AML-193 (cell line): Measurements from ENCODE around the gene F13A1.

Experiments
- DNase-seq, 2 experiments: peaks; one replicate each; lab custom pipeline; 2025; lab: John Stamatoyannopoulos, UW

Gene F13A1

DNA sequence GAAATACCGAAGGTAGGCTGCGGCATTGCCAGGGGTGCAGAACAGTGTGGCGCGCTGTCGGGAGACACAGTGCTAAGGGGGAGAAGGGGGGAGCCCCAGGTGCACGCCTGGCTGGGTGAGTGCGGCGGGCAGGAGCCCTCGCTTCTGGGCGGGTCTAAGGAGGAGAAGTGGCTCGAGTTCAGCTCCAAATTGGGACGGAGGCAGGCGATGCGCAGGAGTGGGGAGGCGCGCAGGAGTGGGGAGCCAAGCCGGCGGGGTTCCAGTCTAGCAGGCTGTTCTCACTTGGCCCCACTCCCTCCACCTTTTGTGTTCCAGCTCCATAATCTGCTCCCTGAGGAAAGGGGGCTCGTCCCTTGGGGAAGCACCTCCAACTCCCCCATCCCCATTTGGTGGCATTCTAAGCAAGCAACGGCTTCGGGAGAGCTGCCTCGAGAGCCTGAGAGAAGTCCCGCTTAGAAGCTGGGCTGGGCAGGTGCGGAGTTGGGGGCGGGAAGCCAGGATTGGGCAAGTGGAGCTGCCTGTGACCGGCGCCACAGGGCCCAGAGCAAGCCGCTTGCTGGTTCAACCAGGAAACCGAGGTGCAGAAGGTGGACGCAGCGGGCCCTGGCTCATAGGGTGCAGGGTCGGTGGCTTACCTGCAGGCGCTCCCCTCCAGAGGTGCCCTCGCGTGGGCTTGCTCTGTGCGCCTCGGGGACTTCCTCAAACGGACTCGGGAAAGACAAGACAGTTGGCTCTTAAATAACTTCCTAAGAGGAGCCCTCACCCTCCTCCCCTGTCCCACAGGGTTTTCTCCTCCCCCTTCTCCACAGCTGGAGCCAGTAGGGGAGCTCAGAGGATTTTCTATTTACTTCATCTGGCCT lies at the start of gene F13A1:
F13A1 (minus strand) TSS at position 711 of the 860 bp plus-strand sequence. CDS start 1,998 bp downstream, outside the sequence.
- peak; percentile 83 to 89 for DNase-seq

DNA sequence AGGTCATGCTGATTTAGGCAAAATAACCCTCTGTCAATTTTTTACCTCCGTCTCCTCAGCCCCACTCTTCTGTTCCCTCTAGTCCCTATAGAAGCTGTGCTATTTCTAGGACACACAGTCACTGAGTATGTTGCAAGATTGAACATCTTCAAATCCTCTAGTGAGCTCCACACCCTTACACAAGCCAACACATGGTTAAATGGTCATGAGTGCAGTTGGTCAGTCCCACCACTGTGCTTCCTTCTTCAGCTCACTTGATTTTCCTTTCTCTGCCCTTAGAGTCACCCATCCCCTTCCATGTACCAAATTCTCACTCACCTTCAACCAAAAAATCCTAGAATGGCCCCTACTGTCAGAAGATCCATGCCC lies 48.2 kb upstream of the F13A1 start:
- peak; percentile 54 to 67 for DNase-seq

DNA sequence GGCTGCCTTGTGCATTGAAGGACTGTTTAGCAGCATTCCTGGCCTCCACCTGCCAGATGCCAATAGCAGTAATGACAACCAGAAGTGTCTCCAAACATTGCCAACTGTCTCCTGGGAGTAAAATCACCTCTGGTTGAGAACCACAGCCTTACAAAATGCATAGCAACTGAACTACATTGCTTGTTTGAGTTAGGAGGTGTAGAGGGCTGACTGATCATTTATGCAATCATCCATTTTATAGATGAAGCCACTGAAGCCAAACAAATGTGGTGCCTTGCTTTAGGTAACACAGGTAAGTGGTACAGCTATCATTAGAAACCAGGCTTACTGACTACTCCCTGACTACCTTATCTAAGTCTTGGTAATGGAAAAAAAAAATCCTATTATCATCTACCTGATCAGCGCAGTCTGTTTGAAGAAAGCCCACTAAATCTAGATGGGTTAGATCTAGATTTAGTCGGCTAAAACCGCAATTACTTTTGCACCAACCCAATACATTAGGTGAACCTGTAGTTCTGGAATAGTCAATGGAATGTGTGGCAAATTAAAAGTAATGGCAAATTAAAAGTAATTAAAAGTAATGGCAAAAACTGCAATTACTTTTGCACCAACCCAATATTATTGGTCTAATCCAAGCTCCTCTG lies 47.7 kb upstream of the F13A1 start:
- DNase-seq: no peak

DNA sequence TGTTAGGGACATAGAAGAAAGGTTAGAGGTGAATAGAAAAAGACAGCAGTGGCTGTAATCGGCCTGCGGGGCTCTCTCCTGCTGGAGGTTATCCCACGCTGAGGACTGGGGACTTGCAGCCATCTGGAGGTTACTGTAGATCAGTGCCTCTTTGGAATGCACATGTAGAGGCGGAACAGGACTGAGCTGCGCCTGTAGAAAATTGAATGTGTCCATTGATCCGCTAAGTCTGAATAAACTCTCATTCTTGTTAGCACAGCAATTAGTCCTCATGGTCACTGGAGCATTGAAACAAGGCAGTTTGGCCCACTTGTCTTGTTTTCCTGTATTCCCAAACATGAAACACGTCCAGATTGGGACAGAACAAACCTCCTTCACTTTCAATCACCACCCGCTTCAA lies 46.3 kb upstream of the F13A1 start:
- DNase-seq: no peak

DNA sequence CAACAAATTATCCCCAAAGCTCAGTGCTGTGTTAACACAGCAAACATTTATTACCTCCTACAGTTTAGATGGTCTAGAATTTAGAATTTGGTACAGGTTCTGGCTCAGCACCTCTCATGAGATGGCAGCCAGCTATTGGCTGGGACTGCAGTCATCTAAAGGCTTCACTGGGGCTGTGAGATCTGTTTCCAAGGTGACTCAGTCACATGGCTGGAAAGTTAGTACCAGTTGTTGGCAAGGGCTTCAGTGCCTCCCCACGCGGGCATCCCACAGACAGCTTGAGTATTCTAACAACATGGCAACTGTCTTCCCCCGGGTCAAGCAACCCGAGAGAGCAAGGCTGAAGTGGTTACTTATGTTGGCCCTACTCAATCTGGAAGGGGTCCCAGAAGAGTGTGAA lies 44.8 kb upstream of the F13A1 start:
- no peak for DNase-seq

DNA sequence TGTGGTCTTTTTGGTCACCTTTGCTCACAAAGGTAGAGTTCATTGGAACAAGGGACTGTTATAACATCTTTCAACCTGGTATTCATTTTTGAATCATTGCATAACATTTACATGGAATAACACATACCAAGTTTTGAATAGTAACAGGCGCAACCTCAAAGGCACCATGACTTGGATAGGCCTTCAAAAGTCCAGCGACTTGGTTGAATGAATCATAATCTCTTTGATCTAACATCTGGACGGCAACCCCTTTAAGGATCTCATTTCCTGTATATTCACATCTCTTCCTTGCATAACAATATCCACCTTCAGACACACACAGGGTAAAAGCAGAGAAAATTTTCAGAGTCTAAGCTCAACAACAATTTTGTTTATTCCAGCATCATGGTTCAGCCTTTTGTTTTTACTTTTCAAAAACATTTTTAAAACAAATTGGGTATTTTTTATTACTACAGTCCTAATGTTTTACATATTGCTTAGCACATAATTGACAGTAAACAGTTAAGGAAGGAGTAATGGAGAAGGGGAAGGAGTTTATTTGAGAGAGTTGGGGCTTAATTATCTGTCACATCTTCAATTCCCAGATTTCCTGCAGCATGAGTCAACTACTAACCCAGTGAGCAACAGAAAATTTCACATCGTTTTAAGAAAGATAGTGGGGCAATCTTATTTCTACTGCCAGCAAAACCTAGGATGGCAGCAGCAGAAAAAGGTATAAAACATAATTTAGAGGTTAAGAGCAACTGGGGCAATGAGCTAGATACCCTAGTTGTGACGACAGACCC lies 41.8 kb upstream of the F13A1 start:
- no peak for DNase-seq

DNA sequence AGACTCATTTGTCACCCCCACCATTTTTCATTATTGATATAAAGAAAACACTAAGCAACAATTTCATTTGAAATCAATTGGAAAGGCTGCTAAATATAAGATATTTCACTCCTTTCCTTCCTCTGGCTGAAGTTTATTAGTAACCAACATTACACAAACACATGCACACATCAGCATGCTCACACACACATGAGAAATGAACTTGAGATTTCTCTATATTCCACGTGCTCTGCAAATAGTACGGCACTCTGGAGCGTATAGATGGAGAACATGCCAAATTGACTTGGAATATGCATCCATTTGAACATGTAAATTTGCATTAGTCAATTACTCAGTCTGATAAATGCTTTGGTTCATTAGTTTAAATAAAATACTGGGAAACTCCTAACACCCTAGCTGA lies 37.1 kb upstream of the F13A1 start:
- DNase-seq: no peak

DNA sequence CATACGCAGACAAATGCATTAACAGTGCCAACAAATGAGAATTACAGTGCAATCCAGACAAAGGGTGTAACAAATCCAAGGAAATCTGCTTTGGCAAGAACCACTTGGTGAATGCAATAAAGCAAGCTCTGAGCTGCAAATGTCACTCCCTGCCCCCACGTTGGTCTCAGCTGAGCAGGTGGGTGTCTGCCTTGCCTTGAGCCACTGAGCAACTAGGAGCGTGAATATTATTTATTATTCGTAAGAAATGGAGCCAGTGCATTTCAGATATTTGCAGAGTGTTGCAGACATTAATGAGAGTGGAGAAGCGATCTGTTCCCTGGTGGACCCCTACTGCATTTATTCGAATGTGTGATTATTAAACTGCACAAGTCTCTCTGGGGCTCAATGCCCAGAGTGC lies 36.6 kb upstream of the F13A1 start:
- no peak for DNase-seq

DNA sequence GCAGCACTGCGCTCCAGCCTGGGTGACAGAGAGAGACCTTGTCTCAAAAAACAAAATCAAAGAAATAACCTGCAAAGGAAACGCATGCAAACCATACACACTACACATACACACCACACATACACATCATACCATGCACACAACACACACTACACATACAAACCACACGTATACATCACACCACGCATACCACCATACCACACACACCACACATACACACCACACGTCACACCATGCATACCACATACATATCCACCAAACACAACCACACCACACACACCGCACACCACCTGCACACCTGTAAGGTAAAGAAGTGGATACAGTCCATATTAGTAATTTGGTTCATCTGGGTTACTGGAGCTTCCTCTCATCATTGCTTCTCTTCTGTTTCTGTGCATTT lies 32.3 kb upstream of the F13A1 start:
- DNase-seq: no peak

DNA sequence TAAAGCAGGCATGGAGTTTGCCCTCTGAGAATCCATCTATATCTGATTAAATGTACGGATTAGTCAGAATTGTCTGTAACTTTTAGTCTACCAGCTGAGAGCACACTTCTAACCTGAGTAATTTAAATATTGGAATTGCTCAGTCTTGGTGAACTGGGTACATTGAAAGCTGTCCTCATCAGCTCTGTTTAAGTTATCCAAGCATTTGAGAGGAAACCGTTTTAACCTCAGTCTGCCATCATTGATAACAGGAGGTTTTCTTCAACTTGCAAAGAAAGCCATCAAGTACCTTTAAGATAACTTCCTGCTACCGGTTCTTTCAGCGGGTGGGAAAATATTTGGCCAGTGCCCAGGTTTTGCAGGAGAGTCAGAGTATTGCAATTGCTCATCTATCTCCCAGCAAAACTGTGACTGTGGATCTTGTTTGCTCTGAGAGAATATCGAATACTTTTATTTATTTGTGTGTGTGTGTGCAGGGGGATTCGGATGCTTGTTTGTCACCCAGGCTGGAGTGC lies 31.1 kb upstream of the F13A1 start:
- DNase-seq: peak; percentile 48 to 62

DNA sequence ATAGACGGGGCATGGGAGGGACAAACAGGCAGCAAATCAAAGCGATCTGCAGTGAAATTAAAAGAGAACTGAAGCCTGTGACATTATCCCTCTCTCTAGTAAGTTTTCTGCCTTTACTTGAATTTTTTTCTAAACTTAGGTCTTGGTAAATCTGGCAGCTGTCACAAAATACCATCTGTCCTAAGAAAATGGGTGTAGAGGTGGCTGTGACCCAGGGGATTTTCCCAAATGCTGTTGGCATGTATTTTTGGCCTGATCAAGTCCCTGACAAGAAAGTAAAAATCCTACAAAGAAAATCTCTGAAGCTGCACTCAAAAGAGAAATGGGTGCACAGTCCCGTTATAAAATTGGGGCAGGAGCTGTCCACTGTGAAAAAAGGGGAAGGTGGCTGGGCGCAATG lies 30.2 kb upstream of the F13A1 start:
- DNase-seq: no peak

DNA sequence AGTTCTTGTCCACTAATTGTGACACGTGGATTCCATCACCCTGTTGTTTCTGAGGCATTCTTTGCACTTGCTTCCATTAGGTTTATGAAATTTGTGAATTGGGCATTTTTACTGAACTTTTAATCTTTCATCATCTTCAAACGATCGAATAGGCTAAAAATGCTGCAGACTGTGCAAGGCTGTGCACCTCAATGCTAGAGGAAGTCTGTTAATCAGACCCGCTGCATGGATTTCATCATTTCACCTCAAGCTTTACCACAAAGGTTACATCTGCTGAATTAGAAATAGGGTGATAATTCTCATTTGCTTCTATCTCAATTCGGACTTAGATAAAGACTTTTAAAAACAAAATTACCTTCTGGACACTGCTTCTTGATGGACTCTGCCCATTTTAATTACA lies 27.8 kb upstream of the F13A1 start:
- peak; percentile 93 to 95 for DNase-seq

DNA sequence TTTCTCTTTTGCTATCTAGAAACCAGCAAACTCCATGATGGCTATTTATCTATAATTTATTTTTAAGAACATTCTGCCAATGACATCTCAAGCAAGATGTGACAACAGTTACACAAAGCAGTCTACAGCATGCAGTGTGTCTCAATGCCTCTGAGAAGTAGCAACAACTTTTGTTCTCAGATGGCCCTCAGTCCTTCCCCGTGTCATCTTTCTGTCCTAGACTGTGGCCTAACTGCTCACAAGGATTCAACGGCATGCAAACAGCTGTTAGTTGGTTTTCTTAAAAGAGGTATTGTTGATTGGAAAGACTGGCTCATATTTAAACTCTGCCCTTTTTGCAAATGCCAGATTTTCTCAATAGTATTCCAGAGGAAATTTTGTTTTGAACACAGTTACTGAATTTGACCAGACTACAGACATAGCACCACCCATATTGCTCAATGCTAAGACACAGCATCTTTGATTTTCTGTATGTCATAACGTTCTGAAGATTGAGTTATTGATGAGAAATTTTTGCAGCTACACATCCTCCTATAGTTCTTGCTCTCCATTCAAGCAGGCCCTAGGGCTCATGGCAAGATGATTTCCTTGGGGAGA lies 26.1 kb upstream of the F13A1 start:
- no peak for DNase-seq

DNA sequence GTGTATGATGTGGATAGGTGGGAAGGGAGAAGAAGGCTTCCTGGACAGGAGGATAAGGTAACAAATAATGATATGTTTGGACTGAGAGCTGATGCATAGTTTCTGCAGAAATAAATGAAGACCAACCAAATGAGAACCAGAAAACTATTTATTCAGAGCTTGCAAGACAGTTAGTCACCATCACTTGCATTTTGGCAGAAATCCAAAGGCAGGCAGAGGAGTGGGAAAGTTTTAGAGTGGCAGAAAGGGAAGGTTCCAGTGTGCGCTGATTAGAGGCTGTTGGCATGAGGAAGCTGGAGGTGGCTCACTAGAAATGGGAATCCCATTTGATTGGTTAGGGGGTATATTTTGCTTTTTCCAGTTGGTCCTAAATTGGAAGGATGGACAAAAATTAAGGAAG lies 13.0 kb upstream of the F13A1 start:
- no peak for DNase-seq

DNA sequence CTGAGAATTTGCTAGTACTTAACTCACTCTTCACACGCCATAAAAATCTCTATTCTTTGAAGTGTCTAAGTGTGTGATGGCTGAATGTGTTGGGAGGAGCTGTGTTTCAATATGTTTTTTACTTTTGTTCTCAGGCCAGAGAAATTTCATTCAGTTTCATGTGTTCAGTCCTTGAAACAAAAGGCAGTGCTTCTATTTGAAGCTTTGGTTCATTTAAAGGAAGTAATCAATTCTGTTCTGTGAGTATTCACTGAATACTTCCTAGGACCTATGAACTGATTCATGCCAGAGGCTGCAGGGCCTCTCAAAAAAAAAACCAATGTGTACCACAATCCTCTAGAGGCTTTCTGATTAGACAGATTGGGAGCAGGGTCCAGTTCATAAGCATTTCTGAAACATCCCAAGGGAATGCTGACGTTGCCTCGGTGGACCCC lies 12.4 kb upstream of the F13A1 start:
- no peak for DNase-seq

DNA sequence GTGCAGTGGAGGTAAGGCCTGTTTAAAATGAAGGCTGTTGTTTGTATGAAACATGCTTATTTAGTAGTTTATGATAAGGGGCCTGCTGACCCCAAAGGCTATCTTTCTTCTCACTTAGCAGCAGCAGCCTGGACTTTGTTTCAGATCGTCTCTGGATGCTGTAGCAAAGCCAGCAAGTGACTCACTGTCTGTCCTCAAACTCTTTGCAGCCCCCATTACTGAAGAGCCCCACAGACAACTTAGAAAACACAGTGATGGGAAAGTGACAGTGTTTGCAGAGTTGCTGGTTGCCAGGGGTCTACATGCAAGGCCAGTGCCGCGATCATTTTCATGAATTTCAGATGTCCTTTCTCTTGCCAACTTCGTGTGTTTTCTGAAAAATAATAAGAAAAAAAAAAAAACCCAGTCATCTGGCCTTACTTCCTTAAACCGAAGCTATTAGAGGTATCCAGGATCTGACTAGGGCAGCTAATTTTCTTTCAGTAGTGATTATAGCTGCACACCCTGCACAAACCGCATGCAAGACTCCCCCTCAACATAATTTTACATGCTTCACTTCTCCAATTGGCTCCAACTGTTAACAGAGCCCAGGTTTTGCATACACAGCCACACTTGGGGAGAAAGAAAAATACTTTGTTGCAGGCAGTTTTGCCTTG lies 11.6 kb upstream of the F13A1 start:
- DNase-seq: peak; percentile 93

DNA sequence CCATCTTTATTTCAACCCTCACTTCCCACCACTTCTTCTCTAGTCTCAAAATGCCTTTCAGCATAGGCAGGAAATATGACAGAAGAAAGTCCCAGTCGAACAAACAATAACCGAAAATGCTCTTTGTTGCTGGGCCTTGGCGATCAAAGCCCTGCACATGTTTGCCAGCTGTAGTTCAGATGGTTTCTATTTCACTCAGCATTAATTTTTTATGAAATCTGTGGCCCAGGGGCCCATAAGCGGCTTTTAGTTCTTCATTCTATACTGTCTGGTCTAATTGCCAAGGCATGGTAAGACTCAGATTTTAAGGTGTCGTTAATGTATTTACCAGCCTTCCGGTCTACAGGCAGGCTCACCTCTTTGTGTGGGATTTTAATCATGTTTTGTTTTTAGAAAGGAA lies 10.9 kb upstream of the F13A1 start:
- DNase-seq: no peak

DNA sequence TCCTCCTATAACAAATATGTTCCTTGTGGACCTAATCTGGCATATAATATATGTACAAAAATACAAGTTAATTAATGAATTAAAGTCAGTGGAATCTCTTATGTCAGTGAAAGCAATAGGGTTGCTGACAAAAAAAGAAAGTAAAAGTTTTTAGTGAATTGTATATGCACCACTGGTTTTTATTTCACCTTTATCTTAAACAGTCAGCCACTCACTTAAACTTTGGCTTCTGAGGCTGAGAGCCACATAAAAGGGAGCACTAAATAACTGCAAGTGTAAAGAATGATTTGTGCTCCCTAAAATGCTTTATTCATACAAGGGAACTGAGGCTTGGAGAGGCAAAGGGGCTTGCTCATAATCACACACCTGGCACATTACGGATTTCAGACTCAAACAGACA lies 9.9 kb upstream of the F13A1 start:
- DNase-seq: no peak

DNA sequence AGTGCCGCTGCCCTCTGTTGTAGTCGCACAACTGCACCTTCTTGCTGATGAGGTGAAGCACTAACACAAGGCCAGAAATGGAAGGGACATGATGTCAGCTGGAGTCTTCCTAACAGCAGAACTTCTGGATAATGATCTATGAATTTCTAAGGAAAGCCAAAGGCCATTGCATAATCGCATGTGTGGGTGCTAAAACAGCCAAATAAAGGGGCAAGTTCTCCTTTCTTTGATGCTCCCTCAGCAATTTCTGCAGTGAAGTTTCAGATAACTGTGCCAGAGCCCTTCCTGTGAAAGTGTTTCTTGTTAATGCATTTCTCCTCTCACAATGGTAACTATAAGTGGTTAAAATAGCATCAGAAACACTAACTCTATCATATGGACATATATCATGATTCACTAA lies 8.0 kb upstream of the F13A1 start:
- peak; percentile 56 to 68 for DNase-seq

DNA sequence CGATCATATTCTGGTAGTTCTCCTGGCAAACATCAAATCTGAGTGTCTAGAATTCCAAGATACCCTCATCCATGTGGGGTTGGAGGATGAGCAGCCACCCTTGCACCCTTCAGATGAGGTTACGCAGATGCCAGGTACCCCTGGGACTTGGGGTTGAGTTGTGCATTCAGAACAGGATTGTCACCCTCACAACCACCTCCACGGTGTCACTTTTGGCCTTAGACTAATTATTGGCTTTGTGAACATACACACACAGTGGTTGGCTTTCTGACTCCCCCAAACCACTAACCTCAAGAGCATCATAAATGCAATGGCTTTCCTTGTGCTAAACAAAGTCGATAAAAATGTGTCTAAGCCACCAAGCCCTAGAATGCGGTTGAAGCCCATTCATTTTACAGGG lies 2.9 kb upstream of the F13A1 start:
- no peak for DNase-seq

DNA sequence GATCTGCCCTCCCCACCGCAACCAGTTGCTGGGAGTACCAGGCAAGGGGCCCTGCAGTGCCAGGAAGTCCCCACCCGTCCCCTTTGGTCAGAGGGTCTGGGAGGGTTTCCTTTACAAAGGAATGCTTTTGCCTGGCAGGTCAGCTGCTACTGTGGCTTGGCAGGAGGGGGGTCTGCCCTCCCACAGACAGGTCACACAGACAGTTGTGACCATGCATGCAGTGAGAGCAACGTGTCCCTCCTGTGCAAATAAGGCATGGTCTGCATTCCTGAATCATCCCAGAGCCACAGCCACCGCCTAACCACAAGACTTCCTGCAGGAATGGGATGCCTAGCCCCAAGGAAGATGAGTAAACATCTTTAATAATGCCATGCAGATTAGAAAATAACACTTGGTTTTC lies 439 bp upstream of the F13A1 start:
- no peak for DNase-seq
